GM12891 (cell line): Measurements from ENCODE around the gene FGF2.
"Not testable (repeated sequence)": the region's sequence is repeated elsewhere in the genome, so short reads cannot be mapped to it uniquely, and the experiment has no call there.

Experiments used
- DNase-seq: peaks from one replicate; pipeline ENCODE4 v3.0.0; 2011; ENCODE audit warnings: low spot score; ENCODE audit not compliant: insufficient read length
- FAIRE-seq: peaks from 2 replicates; lab custom pipeline; 2011; peaks lifted over from hg19 to GRCh38; lab: Jason Lieb, UNC
- PAX5 ChIP-seq: IDR thresholded peaks from 2 replicates; pipeline ENCODE4 v1.6.1; 2011; ENCODE audit warnings: low read length, moderate library complexity, mild to moderate bottlenecking; ENCODE audit not compliant: insufficient read depth, severe bottlenecking
- POLR2A ChIP-seq: IDR thresholded peaks from 2 replicates; pipeline ENCODE4 v1.6.1; 2011; ENCODE audit warnings: low read depth, low read length, control low read depth
- POLR2AphosphoS5 ChIP-seq: IDR thresholded peaks from 2 replicates; pipeline ENCODE4 v1.6.1; 2011; ENCODE audit warnings: low read depth, low read length, control low read depth
- POU2F2 ChIP-seq: IDR thresholded peaks from 2 replicates; pipeline ENCODE4 v1.6.1; 2011; ENCODE audit warnings: low read depth, mild to moderate bottlenecking, control low read depth, low read length, moderate library complexity
- SPI1 ChIP-seq: IDR thresholded peaks from 2 replicates; pipeline ENCODE4 v1.6.1; 2011; ENCODE audit warnings: low read depth, low read length, control low read depth
- TAF1 ChIP-seq: IDR thresholded peaks from 2 replicates; pipeline ENCODE4 v1.6.1; 2011; ENCODE audit warnings: low read depth, low read length, control low read depth

Gene FGF2

GRCh38 chr4:122845760-122846159, 19.1 kb downstream of the FGF2 start:
- no peak for DNase-seq
- TF ChIP-seq PAX5: no peak
- no peak for TF ChIP-seq SPI1
- TF ChIP-seq TAF1: no peak
- no peak for TF ChIP-seq POU2F2
- TF ChIP-seq POLR2A: no peak
- no peak for TF ChIP-seq POLR2AphosphoS5
- FAIRE-seq: no peak

GRCh38 chr4:122847931-122848330, 21.3 kb downstream of the FGF2 start:
- DNase-seq (no peak), FAIRE-seq (peak; percentile 9)
- TF ChIP-seq POLR2A: no peak
- no peak for TF ChIP-seq TAF1
- TF ChIP-seq SPI1: no peak
- no peak for TF ChIP-seq POU2F2
- no peak for TF ChIP-seq PAX5
- no peak for TF ChIP-seq POLR2AphosphoS5

- FAIRE-seq, DNase-seq: not testable (repeated sequence)
Measured at GRCh38 chr4:122849789-122850188, 23.2 kb downstream of the FGF2 start.

GRCh38 chr4:122851568-122851967, 24.9 kb downstream of the FGF2 start:
- TF ChIP-seq POLR2A (no peak), POU2F2 (no peak), SPI1 (no peak), POLR2AphosphoS5 (no peak), PAX5 (no peak), TAF1 (no peak)

GRCh38 chr4:122854447-122855352, 28.1 kb downstream of the FGF2 start:
- FAIRE-seq (no peak), DNase-seq (no peak)
- TF ChIP-seq PAX5: no peak
- no peak for TF ChIP-seq POLR2AphosphoS5
- TF ChIP-seq SPI1: no peak
- no peak for TF ChIP-seq TAF1
- TF ChIP-seq POLR2A: no peak
- no peak for TF ChIP-seq POU2F2

More at GRCh38 chr4:122851568-122851967, 24.9 kb downstream of the FGF2 start:
- no peak for DNase-seq
- FAIRE-seq: no peak

GRCh38 chr4:122855353-122855890, 28.8 kb downstream of the FGF2 start:
- no peak for FAIRE-seq
- no peak for DNase-seq
- TF ChIP-seq SPI1: no peak
- TF ChIP-seq PAX5: no peak
- TF ChIP-seq TAF1: no peak

GRCh38 chr4:122857160-122857559, 30.5 kb downstream of the FGF2 start:
- no peak for TF ChIP-seq POLR2A
- TF ChIP-seq PAX5: no peak
- TF ChIP-seq TAF1: no peak
- no peak for TF ChIP-seq SPI1
- no peak for TF ChIP-seq POU2F2
- no peak for TF ChIP-seq POLR2AphosphoS5
- DNase-seq (no peak), FAIRE-seq (peak; percentile 20)

GRCh38 chr4:122858705-122859104, 32.1 kb downstream of the FGF2 start:
- TF ChIP-seq POLR2AphosphoS5 (no peak), POU2F2 (no peak), POLR2A (no peak), PAX5 (no peak), SPI1 (no peak), TAF1 (no peak)

GRCh38 chr4:122861172-122861943, 34.7 kb downstream of the FGF2 start:
- DNase-seq: no peak
- no peak for FAIRE-seq
- TF ChIP-seq POLR2AphosphoS5 (no peak), POU2F2 (no peak), TAF1 (no peak), POLR2A (no peak), PAX5 (no peak), SPI1 (no peak)

More at GRCh38 chr4:122858705-122859104, 32.1 kb downstream of the FGF2 start:
- DNase-seq (no peak), FAIRE-seq (no peak)
